ENCODE results near the gene ADAM17. TPM values are rescaled to one million over a fixed set of nuclear protein-coding genes. Genes with fewer than 3 reads are reported as not detected.

ADAM17 gene
- polyA plus RNA-seq, 1 donor = 21.1 TPM

DNA sequence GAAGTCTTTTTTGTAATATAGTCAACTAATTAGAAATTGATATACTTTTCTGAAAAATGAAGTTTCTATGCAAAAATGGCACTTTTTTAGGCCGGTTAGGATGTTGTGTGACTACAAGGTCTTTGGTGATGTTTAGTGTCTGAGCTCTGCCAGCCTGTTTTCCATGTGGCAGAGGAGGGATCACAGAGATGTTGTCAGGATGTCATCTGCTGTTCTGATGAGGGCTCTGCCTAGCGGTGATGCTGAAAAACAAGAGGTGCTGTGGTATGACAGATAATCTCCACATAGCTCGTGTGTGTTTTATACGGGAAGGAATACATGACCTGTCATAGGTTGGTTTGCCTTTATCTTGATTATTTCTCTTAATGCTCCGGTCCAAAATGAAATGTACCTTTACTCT lies 93.3 kb downstream of the ADAM17 start:
- H3K4me3 ChIP-seq (ENCODE audit: low read length) = no peak overlapping the region
- H3K4me1 ChIP-seq (ENCODE audit: control insufficient read depth, insufficient read depth, low read length) = no peaks in the 10 kb centered on the region
- H3K9me3 ChIP-seq (ENCODE audit: control insufficient read depth, low read depth, low read length) = peaks cover 3% of the 10 kb centered on the region
- no peak for DNase-seq
- H3K36me3 ChIP-seq (ENCODE audit: control insufficient read depth, insufficient read depth, low read length) = peaks cover 51% of the 10 kb centered on the region
- no peak overlapping the region for H3K27ac ChIP-seq (ENCODE audit: low read length)
- 100% methylated on average over 1 of the region's 5 CpGs for WGBS (ENCODE audit: insufficient coverage, low lambda C conversion rate)
- no peaks in the 10 kb centered on the region for H3K27me3 ChIP-seq (ENCODE audit: control insufficient read depth, insufficient read depth, low read length)

DNA sequence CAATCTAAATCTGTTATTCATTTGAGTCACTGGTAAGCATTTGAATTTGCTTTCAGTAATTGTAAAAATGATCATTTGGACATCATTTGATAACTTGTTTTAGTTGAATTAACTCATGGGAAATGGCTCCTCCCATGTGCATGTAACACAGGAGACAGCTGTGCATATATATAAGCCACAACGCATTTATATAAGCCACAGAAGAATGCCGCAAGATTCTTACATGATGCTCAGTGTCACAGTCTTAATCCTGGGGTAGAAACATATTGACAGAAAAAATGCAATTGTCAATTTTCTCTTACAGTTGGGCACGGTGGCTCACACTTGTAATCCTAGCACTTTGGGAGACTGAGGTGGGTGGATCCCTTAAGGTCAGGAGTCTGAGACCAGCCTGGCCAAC lies 94.6 kb downstream of the ADAM17 start:
- Histone ChIP-seq H3K27ac (ENCODE audit: low read length) (no peak overlapping the region), H3K36me3 (ENCODE audit: control insufficient read depth, insufficient read depth, low read length) (peaks cover 50% of the 10 kb centered on the region), H3K4me1 (ENCODE audit: control insufficient read depth, insufficient read depth, low read length) (no peaks in the 10 kb centered on the region), H3K4me3 (ENCODE audit: low read length) (no peak overlapping the region), H3K9me3 (ENCODE audit: control insufficient read depth, low read depth, low read length) (peaks cover 1% of the 10 kb centered on the region), H3K27me3 (ENCODE audit: control insufficient read depth, insufficient read depth, low read length) (no peaks in the 10 kb centered on the region)
- no peak for DNase-seq
- WGBS (ENCODE audit: insufficient coverage, low lambda C conversion rate) = no CpG with 5 or more reads among the region's 3 CpGs

DNA sequence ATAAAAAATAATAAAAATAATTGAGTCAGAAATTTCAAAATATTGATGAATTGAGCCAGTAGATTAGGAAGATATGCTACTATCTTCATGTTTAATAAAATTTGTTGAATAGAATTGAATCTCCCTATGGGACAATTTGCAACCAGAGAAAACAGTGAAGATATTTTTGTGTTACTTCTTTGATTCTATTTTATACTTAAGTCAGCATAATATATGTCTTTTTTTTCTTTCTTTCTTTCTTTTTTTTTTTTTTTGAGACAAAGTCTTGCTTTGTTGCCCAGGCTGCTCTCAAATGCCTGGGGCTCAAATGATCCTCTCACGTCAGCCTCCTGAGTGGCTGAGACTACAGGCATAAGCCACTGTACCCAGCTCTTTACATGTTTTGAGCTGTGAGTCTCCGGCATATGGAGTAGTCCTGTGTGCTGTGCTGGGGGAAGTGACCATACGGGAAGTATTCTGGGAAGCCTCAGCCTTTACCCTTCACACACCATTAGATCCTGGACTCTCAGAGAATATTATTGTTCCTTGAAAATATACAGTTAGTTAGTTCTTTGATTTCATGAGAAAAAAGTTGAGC lies 95.1 kb downstream of the ADAM17 start:
- Histone ChIP-seq H3K27ac (ENCODE audit: low read length) (no peak overlapping the region), H3K4me3 (ENCODE audit: low read length) (no peak overlapping the region), H3K27me3 (ENCODE audit: control insufficient read depth, insufficient read depth, low read length) (no peaks in the 10 kb centered on the region), H3K36me3 (ENCODE audit: control insufficient read depth, insufficient read depth, low read length) (peaks cover 50% of the 10 kb centered on the region), H3K4me1 (ENCODE audit: control insufficient read depth, insufficient read depth, low read length) (no peaks in the 10 kb centered on the region), H3K9me3 (ENCODE audit: control insufficient read depth, low read depth, low read length) (no peaks in the 10 kb centered on the region)
- WGBS (ENCODE audit: insufficient coverage, low lambda C conversion rate) = no CpG with 5 or more reads among the region's 3 CpGs
- DNase-seq = no peak

DNA sequence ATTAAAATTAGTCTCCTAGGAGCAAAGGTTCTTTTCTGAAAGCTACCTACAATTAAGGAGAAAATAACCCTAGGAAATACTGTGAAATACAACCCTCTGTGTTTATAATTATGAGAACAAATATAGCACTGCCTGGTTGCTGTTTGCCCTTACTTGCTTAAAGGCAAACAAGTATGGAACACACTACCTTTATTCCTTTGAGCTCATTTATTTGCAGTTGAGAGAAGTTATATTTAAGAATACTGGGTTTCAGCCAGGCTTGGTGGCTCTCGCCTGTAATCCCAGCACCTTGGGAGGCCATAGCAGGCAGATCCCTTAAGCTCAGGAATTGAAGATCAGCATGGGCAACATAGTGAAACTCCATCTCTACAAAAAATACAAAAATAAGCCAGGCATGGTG lies 104.4 kb downstream of the ADAM17 start:
- H3K4me3 ChIP-seq (ENCODE audit: low read length) = no peak overlapping the region
- peaks cover 57% of the 10 kb centered on the region for H3K36me3 ChIP-seq (ENCODE audit: control insufficient read depth, insufficient read depth, low read length)
- H3K9me3 ChIP-seq (ENCODE audit: control insufficient read depth, low read depth, low read length) = no peaks in the 10 kb centered on the region
- no peaks in the 10 kb centered on the region for H3K27me3 ChIP-seq (ENCODE audit: control insufficient read depth, insufficient read depth, low read length)
- no peaks in the 10 kb centered on the region for H3K4me1 ChIP-seq (ENCODE audit: control insufficient read depth, insufficient read depth, low read length)
- WGBS (ENCODE audit: insufficient coverage, low lambda C conversion rate) = no CpG with 5 or more reads among the region's 1 CpG
- no peak overlapping the region for H3K27ac ChIP-seq (ENCODE audit: low read length)
- DNase-seq = no peak

DNA sequence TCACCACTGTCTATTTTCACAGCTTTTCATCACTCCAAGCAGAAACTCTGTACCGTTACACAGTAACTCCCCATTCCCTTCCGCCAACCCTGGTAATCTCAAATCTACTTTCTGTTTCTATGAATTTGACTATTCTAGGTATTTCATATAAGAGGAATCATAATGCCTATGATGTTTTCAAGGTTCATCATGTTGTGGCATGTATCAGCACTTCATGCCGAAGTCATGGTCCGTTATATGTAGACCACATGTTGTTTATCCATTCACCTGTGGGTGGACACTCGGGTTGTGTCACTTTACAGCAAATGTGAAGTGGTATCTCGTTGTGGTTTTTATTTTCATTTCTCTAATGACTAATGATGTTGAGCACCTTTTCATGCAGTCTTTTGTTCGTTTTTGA lies 110.5 kb downstream of the ADAM17 start:
- H3K9me3 ChIP-seq (ENCODE audit: control insufficient read depth, low read depth, low read length) = no peaks in the 10 kb centered on the region
- WGBS (ENCODE audit: insufficient coverage, low lambda C conversion rate) = 100% methylated on average over 2 of the region's 7 CpGs
- no peaks in the 10 kb centered on the region for H3K4me1 ChIP-seq (ENCODE audit: control insufficient read depth, insufficient read depth, low read length)
- H3K4me3 ChIP-seq (ENCODE audit: low read length) = no peak overlapping the region
- peaks cover 64% of the 10 kb centered on the region for H3K36me3 ChIP-seq (ENCODE audit: control insufficient read depth, insufficient read depth, low read length)
- no peak for DNase-seq
- H3K27ac ChIP-seq (ENCODE audit: low read length) = no peak overlapping the region
- no peaks in the 10 kb centered on the region for H3K27me3 ChIP-seq (ENCODE audit: control insufficient read depth, insufficient read depth, low read length)

DNA sequence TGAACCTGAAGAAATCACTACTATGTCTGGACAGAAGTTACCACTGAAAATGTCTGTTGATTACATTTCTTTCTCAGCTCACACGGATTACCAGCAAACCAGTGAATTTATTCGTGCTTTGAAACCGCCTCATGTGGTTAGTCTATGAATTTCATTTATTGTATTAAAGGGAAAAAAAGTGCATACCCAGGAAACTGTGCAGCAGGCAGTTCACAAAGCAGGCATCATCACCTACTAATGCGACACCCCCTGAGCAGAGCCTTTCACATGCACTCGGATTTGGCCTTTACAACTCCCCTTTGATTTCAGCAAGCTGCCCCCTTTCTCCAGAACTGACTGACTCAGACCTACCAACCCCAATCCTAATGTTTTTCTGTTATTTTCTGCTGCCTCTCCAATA lies 112.1 kb downstream of the ADAM17 start:
- Histone ChIP-seq H3K9me3 (ENCODE audit: control insufficient read depth, low read depth, low read length) (no peaks in the 10 kb centered on the region), H3K27ac (ENCODE audit: low read length) (no peak overlapping the region), H3K36me3 (ENCODE audit: control insufficient read depth, insufficient read depth, low read length) (peaks cover 55% of the 10 kb centered on the region), H3K4me1 (ENCODE audit: control insufficient read depth, insufficient read depth, low read length) (no peaks in the 10 kb centered on the region), H3K4me3 (ENCODE audit: low read length) (no peak overlapping the region), H3K27me3 (ENCODE audit: control insufficient read depth, insufficient read depth, low read length) (no peaks in the 10 kb centered on the region)
- no peak for DNase-seq
- no CpG with 5 or more reads among the region's 5 CpGs for WGBS (ENCODE audit: insufficient coverage, low lambda C conversion rate)

DNA sequence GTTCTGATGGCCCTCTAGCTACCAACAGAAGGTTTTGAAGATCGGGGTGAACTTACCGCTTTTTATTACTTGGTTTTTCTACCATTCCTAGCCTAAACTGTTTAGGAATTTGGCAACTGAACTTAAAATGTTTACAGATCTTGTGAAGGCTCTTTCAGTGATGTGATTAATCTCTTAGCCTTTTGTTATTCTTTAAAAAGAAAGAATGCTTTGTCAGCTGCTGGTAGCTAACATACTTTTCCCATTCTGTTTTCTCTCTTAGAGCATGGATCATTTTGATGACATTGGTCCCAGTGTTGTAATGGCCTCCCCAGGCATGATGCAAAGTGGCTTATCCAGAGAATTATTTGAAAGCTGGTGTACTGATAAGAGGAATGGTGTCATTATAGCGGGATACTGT lies 114.1 kb downstream of the ADAM17 start:
- DNase-seq = no peak
- H3K27me3 ChIP-seq (ENCODE audit: control insufficient read depth, insufficient read depth, low read length) = no peaks in the 10 kb centered on the region
- no peaks in the 10 kb centered on the region for H3K4me1 ChIP-seq (ENCODE audit: control insufficient read depth, insufficient read depth, low read length)
- WGBS (ENCODE audit: insufficient coverage, low lambda C conversion rate) = 50% methylated on average over 1 of the region's 3 CpGs
- no peak overlapping the region for H3K27ac ChIP-seq (ENCODE audit: low read length)
- H3K9me3 ChIP-seq (ENCODE audit: control insufficient read depth, low read depth, low read length) = no peaks in the 10 kb centered on the region
- H3K4me3 ChIP-seq (ENCODE audit: low read length) = no peak overlapping the region
- H3K36me3 ChIP-seq (ENCODE audit: control insufficient read depth, insufficient read depth, low read length) = peaks cover 58% of the 10 kb centered on the region

DNA sequence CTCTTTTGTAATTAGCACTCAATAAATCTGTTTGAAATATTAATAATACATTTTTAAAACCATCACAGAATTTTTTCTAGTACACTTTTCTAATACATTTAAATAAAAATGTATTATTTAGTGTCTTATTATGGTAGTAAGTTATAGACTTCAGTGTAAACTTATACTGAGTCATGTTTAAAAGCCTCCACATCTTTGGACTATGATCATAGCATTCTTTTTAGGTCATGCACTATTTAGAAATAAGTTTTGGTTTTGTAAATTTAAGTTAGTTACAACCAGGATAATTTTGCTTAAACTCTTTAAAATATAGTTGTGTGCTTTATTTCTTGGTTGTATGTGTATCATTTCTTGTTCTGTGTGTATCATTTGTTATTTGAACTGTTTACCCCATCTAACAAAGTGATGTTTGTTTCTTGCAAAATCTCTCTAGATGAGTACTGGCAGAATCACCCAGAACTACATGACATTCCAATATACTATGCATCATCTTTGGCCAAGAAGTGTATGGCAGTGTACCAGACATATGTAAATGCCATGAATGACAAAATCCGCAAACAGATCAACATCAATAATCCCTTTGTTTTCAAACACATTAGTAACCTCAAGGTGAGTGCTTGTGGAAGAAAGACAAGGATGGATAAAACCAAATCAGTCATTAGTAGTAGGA lies 115.4 kb downstream of the ADAM17 start:
- 86% methylated on average over 1 of the region's 1 CpG for WGBS (ENCODE audit: insufficient coverage, low lambda C conversion rate)
- no peak for DNase-seq
- no peaks in the 10 kb centered on the region for H3K9me3 ChIP-seq (ENCODE audit: control insufficient read depth, low read depth, low read length)
- no peaks in the 10 kb centered on the region for H3K4me1 ChIP-seq (ENCODE audit: control insufficient read depth, insufficient read depth, low read length)
- no peaks in the 10 kb centered on the region for H3K27me3 ChIP-seq (ENCODE audit: control insufficient read depth, insufficient read depth, low read length)
- no peak overlapping the region for H3K4me3 ChIP-seq (ENCODE audit: low read length)
- no peak overlapping the region for H3K27ac ChIP-seq (ENCODE audit: low read length)
- H3K36me3 ChIP-seq (ENCODE audit: control insufficient read depth, insufficient read depth, low read length) = peaks cover 54% of the 10 kb centered on the region

DNA sequence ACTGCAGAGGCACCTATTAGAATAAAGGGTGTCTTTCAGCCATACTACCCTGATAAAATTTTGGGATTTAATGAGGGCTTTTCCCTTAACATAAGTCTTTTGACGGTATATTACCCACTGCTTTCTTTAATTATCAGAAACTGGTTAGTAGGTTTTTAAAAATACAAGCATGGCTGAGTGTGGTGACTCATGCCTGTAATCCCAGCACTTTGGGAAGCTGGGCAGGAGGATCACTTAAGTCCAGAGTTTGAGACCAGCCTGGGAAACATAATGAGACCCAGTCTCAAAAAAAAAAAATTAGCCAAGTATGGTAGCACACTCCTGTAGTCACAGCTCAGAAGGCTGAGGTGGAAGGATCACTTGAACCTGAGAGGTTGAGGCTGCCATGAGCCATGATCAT lies 116.1 kb downstream of the ADAM17 start:
- Histone ChIP-seq H3K4me3 (ENCODE audit: low read length) (no peak overlapping the region), H3K27ac (ENCODE audit: low read length) (no peak overlapping the region), H3K4me1 (ENCODE audit: control insufficient read depth, insufficient read depth, low read length) (no peaks in the 10 kb centered on the region), H3K27me3 (ENCODE audit: control insufficient read depth, insufficient read depth, low read length) (no peaks in the 10 kb centered on the region), H3K36me3 (ENCODE audit: control insufficient read depth, insufficient read depth, low read length) (peaks cover 57% of the 10 kb centered on the region), H3K9me3 (ENCODE audit: control insufficient read depth, low read depth, low read length) (no peaks in the 10 kb centered on the region)
- no CpG with 5 or more reads among the region's 1 CpG for WGBS (ENCODE audit: insufficient coverage, low lambda C conversion rate)
- DNase-seq = no peak
